HG03432 (cell line): ENCODE data around the gene CARD10.
"Not testable (repeated sequence)": the region's sequence is repeated elsewhere in the genome, so short reads cannot be mapped to it uniquely, and the experiment has no call there.

Experiments
- ATAC-seq: cut with Tn5 transposase; IDR thresholded peaks from one replicate; pipeline ENCODE4 v1.9.1; 2021; ENCODE audit warnings: mild to moderate bottlenecking, moderate library complexity; ENCODE audit not compliant: unreplicated experiment

The CARD10 gene

DNA sequence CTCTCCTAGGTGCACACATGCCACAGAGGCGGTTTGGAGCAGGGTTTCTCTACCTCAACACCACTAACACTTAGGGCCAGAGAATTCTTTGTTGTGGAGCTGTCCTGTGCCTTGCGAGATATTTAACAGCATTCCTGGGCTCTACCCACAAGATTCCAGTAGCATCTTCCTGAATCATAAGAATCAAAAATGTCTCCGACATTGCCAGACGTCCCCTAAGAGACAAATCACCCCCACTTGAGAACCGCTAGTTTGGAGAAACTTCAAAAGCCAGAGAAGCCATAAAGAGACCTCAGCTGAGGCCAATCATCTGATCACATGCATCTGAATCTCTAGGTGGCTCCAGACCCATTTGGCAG, 49.1 kb downstream of the CARD10 start:
- ATAC-seq, result no peak

DNA sequence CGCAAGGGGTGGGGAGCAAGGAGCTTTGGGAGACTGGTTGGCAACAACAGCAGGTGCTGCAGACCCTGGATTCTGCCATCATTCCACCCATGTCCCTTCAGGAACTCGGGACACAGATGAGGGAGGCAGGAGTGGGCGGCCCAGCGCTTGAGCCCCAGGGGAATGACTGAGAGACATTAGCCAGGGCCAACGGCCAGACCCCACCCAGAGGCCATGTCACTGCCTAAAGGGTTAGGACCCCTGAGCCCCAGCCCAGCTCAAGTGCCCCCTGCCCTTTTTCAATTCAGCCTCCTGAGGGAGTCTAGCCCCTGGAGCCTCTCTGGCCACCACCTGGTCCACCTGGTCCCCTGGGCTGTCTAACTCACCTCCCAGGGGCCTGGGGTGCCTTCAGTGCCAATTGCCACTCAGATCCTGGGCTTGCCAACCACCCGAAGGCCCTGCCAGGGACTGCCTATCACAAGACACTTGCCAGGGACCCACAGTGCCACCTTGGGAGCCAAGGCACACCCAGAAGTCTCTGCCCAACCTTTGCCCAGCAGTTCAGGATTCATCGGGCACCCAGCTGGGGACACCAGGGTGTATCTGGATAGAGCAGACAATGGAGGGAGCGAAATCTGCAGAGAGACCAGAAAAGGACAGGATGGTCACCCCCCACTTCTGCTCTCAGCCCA, 49.7 kb downstream of the CARD10 start:
- no peak for ATAC-seq

DNA sequence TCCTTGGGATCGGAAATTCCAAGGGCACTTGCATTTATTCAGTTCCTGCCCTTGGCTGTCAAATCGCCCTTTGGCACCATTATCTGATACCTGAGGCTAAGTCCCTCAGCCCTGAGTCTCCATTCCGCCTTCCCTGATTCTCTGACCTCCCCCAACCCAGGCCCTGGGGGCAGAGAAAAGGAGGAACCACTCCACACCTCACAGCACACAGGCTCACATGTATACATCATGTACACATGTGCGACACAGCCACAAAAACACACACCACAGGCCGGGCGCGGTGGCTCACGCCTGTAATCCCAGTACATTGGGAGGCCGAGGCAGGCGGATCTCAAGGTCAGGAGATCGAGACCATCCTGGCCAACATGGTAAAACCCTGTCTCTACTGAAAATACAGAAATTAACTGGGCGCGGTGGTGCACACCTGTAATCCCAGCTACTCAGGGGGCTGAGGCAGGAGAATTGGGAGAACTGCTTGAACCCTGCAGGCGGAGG, 51.0 kb downstream of the CARD10 start:
- ATAC-seq, result not testable (repeated sequence)

DNA sequence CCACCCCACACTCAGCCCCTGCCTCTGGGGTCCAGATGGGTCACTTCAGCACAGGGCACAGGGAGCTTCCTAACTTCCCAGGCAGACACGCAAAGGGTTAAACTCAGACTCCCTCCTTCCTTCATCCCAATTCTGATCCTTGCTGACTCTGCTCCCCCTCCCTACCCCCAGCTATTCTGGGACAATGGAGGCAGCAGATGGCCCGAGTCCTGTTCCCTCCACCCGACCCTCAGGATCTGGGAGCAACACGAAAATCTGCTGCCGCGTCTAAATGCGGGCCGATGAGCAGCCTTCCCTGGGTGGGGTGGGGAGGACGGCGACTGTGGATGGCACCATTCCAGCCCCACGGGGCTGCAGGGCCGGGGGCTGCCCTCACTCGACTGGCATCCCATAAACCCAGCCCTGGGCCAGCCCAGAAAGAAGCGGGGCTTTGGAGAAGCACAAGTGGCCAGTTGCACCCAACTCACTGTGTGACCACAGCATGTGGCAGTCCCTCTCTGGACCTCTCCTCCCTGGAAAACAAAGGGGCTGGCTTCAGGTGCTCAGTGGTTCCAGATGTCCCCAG, 51.7 kb downstream of the CARD10 start:
- no peak for ATAC-seq

DNA sequence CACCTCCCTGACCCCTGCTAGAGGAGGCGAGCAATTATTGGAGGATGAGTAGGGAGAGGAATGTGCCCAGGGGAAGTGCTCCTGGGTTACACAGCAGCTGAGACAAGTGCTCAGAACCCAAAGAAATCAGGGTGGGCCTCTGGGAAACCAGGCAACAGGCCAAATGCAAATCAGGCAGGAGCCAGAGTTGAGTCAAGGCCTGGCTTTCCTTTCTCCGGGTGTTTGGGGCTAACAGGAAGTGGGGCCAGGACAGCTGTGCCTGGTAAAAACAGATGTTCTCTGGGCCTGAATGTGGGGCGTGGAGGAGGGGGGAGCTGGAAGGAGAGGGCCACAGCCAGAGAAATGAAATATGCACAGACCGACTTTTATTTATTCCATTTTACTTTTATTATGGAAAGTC, 55.0 kb downstream of the CARD10 start:
- ATAC-seq, result no peak

DNA sequence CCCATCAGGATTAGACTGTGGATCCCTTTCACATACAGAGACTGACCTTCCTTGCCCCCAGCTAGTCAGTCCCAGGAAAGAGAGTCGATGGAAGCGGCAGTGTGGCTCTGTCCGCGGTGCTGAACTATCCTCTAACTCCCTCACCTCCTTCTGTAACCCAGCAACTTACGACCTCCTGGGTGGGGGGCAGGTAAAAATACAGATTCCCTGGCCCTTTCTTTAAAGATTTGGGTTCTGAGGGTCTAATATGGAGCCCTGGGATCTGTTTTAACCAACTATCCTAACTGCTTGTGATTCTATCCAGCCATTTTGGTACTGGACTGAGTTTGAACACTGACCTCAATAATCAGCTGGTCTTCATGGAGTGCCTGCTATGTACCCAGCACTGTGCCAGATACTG, 56.2 kb downstream of the CARD10 start:
- no peak for ATAC-seq

DNA sequence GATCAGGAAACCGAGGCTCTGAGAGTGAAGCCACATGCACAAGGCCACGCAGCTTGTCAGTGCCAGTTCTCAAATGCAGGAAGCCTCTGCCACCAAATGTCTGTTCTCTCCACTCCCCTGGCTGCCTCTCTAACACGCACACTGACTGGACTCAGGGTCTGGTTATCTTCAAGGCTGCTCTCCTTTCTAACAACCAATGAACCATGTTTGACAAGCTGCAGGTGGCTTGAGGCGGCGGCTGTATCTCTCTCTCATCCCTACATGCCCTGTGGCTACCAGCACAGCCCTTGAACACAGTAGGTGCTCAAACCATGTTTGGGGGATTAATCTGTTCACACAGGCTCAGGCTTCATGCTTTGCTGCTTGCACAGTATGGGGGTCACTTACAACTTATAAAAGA, 56.8 kb downstream of the CARD10 start:
- ATAC-seq, result no peak

DNA sequence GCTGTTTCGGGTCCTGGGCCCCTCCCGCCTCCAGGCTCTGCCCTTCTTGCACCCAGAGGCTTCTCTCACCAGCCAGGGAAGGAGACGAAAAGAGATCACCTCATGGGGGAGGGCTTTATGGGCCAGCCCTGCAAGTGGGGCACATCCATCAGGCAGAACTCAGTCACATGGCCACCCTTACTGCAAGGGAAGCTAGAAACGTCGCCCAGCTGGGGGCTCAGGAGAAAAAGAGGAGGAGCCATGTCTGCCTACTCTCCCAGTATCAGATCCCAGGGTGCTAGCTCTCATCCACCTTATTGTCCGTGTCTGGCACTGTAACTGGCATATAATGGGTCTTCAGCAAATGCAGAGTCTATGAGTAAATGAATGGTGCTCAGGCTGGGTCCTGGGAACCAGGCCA, 57.3 kb downstream of the CARD10 start:
- no peak for ATAC-seq

DNA sequence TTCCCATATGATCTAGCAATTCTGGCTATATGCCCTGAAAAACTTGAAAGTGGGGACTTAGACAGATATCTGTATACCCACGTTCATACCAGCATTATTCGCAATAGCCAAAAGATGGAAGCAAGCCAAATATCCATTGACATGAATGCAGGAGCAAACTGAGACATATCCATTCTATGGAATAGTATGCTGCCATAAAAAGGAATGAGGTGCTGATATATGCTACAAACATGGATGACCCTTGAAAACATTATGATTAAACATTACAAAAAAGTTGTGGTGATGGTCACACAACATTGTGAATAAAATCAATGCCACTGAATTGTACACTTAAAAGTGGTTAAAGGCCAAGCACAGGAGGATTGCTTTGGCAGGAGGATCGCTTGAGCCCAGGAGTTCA, 58.5 kb downstream of the CARD10 start:
- no peak for ATAC-seq

DNA sequence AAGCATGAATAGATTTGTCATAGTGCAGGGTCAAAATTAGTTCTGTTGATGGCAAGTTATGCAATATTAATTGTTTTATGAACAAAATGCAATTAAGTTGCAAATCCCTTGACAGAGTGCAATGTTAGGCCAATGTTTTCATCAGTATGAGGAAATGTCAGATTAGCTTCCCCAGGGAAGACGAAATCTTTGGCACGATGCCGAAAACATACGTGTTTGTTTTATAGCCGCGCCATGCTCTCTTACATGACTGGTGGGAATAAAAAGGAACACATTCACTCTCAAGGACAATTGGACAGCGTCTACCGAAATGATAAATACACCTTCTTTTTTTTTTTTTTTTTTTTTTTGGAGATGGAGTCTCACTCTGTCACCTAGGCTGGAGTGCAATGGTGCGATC, 60.0 kb downstream of the CARD10 start:
- ATAC-seq, result no peak

DNA sequence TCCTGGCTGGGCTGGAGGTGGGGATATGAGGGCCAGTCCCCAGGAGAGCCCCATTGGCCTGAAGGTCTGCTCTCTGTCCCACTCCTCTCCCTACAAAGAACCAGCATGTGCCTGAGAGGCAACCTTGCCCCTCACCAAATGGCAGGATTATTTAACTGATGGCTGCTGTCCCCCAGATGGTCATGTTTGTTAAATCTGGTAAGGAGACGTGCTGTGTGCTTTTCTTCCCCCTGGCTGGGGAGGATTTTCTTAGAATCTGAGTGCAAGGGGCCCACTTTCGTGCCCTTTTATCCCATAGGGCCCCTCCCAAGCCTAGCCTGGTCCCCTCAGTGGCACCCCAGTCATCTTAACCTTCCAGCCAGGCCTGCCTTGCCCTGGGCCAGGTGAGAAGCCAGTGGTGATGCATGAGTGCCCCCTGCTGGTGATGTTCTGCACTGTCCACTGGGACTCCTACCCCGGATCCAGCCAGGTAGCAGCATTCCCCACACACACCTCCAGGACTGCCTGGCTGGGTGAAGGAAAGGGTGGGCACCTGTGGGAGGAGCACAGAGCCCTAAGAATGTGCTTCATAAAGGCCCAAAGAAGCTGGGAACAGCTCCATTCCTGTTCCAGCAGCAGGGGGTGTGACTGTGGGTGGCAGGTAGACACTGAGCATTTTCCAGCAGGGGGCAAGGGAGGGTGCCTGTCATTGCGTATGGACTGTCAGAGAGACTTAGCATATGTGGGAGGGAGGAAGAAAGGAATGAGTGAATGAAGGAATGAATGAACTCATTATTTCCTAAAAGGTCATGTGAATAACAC, 61.9 kb downstream of the CARD10 start:
- ATAC-seq, result no peak

DNA sequence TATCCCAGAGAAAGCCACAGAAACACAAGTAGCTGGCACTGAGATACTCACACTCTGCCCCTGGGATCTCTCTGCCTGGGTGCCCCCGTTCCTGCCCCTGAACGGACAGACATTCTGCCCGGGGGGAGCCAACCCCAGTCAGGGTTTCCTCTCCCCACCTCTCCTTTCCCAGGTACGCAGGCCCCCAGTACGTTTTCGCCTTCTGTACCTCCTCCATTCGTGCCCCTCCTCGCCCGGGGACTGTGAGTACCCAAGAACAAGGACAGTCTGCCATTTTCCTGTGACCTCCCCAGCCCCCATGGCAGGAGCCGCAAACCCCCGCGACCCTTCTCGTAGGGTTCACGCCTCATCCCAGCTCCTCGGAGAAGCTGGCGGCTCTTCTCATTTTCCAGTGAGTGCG, 62.9 kb downstream of the CARD10 start:
- no peak for ATAC-seq

DNA sequence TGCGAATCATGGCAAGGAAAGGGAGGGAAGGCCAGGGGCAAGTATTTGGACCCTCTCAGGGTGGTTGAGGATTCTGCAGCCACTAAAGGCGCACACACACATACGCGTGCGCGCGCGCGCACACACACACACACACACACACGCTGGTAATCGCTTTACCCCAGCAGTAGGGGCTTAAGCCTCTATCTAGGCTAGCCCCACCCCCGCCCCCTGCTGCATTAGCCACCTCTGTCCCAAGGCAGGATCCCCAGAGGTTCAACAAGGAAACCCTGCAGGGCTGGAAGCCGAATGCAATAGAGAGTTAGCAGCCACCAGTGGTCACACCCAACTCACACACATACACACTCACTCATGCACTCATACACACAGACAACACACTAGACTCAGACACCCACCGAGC, 63.3 kb downstream of the CARD10 start:
- ATAC-seq, result no peak

DNA sequence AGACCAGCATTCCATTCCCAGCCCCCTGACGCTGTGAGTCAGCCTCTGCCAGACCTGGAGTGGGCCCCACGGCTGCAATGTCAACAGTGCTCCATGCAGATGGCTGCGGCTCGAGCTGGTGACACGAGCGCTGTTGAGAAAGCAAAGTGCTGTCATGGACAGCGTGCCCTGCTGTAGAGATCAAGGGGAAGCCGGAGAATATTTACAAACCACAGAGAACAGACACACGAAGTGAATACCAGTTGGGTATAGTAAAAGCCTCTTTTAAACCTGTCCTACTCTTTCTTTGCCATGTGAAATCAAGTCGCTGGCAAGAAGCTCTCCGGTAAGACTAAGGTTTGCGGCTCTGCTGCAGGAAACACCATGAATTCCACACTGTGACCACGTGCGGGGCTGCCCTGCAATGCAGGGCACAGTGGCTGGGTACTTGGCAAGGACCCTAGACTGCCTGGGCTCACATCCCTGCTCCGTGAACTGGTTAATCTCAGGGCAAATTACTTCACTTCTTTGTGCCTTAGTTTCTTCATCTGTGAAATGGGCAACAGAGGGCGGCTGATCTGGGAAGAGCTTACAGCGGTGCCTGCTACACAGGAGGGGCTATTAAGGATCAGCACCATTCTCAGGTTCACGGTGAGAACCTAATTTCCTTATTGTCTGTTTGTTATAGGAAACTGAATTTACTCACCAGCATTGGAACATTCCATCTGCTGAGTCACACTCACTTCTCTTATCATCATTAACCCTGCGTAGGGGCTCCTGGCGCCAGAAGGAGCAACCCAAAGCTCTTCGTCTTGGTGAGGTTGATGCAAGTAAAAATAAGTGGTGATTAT, 64.1 kb downstream of the CARD10 start:
- no peak for ATAC-seq

DNA sequence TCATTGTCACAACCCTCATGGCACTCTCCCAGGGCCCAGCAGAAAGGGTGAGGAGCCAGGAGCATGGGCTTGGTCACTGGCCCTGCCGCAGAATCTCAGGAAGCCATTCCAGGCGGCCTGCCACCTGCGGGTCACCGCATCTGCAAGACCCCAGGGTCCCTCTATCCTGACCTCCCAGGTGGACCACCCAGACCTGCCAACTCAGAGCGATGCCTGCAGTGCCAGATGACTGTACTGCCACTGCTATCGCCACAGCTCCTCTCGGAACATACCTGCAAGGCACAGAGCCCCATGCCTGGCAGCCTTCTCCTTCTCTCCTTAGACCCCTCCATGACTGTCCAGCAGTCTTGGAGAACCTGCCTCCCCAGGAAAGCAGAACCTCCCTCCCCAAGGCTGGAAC, 65.5 kb downstream of the CARD10 start:
- no peak for ATAC-seq

DNA sequence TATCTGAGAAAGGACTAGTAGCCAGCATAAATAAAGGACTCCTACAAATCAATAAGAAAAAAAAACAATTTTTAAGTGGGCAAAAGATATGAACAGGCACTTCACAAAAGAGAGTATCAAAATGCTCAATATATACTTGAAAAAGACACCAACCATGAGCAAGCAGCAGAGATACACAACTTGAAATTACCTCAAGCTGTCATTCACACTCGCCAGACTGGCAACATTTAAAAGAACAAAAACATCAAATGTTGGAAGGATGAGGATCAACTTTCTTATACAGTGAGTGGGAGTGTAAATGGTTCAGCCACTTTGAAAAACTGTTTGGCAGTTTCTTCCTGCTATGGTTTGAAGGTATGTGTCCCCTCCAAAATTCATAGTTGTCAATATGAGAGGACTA, 68.0 kb downstream of the CARD10 start:
- no peak for ATAC-seq

DNA sequence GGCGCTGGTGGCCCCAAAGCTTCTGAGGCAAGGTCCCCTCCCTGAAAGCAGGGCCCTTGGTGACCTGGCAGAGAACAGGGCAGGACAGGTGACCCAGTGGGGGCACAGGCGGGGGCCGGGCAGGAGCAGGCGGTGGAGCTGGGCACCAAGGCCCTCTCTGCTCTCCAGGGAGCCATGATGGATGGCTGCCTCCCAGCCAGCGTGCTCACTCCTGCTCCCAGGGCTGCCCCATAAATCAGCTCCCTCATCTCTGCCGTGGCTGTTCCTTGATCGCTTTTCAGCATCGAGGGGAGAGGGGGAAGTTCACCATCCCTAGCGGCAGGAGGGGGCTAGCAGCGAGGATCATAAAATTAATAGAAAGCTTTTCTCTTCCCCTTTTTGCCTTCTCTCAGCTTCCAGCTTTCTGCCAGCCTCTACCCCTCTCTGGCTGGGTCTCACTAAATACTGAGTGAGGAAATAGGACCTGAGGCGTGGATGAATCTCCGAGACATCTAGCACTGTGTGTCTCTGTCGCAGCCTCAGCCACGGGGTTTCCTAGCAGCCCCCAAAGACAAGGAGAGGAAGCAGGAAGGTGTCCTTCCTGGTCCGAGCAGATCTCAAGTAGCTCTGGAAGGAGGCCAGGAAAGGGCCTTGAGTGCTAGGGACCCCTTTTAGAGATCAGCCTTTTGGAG, 69.7 kb downstream of the CARD10 start:
- ATAC-seq, result no peak

DNA sequence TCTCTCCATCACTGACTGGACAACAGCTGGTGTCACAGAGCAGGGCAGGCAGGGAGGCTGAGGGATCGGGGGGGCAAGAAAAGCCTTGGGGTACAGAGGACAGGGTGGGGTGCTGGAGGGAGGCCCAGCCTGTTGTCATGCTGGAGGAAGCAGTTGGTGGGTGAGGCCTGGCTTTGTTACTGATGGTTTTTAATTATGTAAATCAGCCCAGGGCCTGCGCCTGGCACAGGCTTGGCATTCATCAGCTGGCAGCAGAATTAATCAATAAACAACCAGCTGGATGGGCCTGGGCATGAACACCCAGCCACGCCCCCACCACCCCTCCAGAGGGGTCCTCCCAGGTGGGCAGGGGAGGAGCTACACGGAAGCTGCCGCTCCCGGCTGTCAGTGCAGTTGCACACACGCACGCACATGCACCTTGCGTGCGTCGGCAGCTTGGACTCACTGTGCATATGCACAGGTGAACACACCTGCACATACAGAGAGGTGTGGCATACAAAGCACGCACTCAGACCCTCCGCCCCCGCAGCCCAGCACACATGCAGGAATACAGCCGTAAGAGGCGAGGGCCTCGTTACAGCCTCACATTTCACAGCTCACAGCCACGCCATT, 70.6 kb downstream of the CARD10 start:
- ATAC-seq, result no peak

DNA sequence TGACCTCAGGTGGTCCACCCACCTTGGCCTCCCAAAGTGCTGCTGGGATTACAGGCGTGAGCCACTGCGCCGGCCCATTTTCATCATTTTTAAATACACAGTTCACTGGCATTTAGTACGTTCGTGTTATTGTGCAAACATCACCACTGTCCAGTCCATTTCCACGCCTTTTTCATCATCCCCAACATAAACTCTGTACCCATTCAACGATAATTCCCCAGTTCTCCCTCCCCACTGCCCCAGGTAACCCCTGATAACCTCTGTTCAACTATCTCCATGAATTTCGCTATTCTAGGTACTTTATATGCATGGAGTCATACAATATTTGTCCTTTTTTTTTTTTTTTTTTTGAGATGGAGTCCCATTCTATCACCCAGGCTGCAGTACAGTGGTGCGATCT, 73.7 kb downstream of the CARD10 start:
- ATAC-seq, result no peak

DNA sequence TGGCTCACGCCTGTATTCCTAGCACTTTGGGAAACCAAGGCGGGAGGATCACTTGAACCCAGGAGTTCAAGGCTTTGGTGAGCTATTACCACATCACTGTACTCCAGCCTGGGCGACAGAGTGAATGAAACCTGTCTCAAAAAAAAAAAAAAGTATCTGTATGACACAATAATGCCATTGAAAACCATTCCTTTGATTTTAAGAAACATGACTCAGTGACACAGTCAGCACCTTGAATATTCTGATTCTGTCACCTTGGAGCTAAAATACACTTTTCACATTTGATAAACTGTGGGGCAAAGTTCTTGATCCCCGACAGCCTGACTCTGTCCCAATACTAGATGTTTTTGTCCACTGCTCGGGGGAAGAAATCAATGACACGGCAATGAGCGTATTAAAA, 75.2 kb downstream of the CARD10 start:
- ATAC-seq, result no peak
